GM23338 (cell line): ENCODE data around the gene WDR37.

Source experiments
- CREB1 ChIP-seq: fragments of 250-450 bp; sonication (Bioruptor Pico); IDR thresholded peaks from 2 replicates; pipeline ENCODE4 v1.5.0; 2020; ENCODE audit warnings: low read depth, mild to moderate bottlenecking, moderate library complexity
- CTCF ChIP-seq, 2 experiments: fragments of 200-600 bp in 1 of 2; sonication (generic) in 1 of 2; conservative IDR thresholded peaks; 2 replicates each; pipeline versions ENCODE4 v1.5.1 to v1.6.1; 2016 to 2017; ENCODE audit warnings: antibody characterized with exemption in 2 of 2, low read depth in 2 of 2, mild to moderate bottlenecking in 2 of 2, moderate library complexity in 1 of 2
- ETS1 ChIP-seq: IDR thresholded peaks from 2 replicates; pipeline ENCODE4 v1.6.1; 2016; ENCODE audit warnings: antibody characterized with exemption
- EZH2 ChIP-seq: fragments of 200-600 bp; sonication (generic); IDR thresholded peaks from one replicate; pipeline ENCODE4 v1.8.0; 2017; ENCODE audit warnings: antibody characterized with exemption, mild to moderate bottlenecking, low read depth; ENCODE audit not compliant: unreplicated experiment
- EZH2phosphoT487 ChIP-seq: fragments of 200-600 bp; sonication (generic); IDR thresholded peaks from one replicate; pipeline ENCODE4 v1.8.1; 2018; ENCODE audit warnings: antibody characterized with exemption; ENCODE audit not compliant: unreplicated experiment
- POLR2AphosphoS5 ChIP-seq: IDR thresholded peaks from 2 replicates; pipeline ENCODE4 v1.6.1; 2016; ENCODE audit warnings: antibody characterized with exemption, low read depth
- STAT1 ChIP-seq: IDR thresholded peaks from one replicate; pipeline ENCODE4 v1.6.1; 2016; ENCODE audit warnings: antibody characterized with exemption; ENCODE audit not compliant: unreplicated experiment
- ZNF114 ChIP-seq: fragments of 250-450 bp; sonication (Bioruptor Pico); IDR thresholded peaks from 2 replicates; pipeline ENCODE4 v1.5.0; 2020; ENCODE audit warnings: mild to moderate bottlenecking, moderate library complexity
- TF ChIP-seq, protein P1 (sequence below): IDR thresholded peaks from one replicate; pipeline ENCODE4 v1.6.1; 2018; ENCODE audit warnings: antibody characterized with exemption; ENCODE audit not compliant: unreplicated experiment

GRCh38 chr10:1119501-1119900 lies 63.3 kb downstream of the WDR37 start:
- TF ChIP-seq CTCF (conservative IDR thresholded peaks at IDR 0.05; ENCODE audit: low read depth in 2 of 2) (no peak), POLR2AphosphoS5 (no peak), EZH2 (no peak), CREB1 (CRISPR knock-in tag) (no peak), EZH2phosphoT487 (no peak), ZNF114 (CRISPR knock-in tag) (no peak), STAT1 (no peak), ETS1 (no peak)
- TF ChIP-seq, protein P1, sequence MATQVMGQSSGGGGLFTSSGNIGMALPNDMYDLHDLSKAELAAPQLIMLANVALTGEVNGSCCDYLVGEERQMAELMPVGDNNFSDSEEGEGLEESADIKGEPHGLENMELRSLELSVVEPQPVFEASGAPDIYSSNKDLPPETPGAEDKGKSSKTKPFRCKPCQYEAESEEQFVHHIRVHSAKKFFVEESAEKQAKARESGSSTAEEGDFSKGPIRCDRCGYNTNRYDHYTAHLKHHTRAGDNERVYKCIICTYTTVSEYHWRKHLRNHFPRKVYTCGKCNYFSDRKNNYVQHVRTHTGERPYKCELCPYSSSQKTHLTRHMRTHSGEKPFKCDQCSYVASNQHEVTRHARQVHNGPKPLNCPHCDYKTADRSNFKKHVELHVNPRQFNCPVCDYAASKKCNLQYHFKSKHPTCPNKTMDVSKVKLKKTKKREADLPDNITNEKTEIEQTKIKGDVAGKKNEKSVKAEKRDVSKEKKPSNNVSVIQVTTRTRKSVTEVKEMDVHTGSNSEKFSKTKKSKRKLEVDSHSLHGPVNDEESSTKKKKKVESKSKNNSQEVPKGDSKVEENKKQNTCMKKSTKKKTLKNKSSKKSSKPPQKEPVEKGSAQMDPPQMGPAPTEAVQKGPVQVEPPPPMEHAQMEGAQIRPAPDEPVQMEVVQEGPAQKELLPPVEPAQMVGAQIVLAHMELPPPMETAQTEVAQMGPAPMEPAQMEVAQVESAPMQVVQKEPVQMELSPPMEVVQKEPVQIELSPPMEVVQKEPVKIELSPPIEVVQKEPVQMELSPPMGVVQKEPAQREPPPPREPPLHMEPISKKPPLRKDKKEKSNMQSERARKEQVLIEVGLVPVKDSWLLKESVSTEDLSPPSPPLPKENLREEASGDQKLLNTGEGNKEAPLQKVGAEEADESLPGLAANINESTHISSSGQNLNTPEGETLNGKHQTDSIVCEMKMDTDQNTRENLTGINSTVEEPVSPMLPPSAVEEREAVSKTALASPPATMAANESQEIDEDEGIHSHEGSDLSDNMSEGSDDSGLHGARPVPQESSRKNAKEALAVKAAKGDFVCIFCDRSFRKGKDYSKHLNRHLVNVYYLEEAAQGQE: no peak
